GM19043 (cell line): ENCODE measurements around the gene DCLK3.

Source experiments
- ATAC-seq: cut with Tn5 transposase; IDR thresholded peaks from one replicate; pipeline ENCODE4 v1.9.1; 2021; ENCODE audit warnings: low read depth; ENCODE audit not compliant: unreplicated experiment

The DCLK3 gene

GRCh38 chr3:36763850-36764703, at the start of gene DCLK3:
DCLK3 (minus strand) TSS chr3:36764553; CDS start chr3:36764263, 290 bp downstream.
- no peak for ATAC-seq

- no peak for ATAC-seq
Observed at GRCh38 chr3:36813305-36813704, 49.0 kb upstream of the DCLK3 start.

- ATAC-seq, result no peak
Observed at GRCh38 chr3:36812240-36812639, 47.9 kb upstream of the DCLK3 start.

- no peak for ATAC-seq
Observed at GRCh38 chr3:36811768-36812167, 47.4 kb upstream of the DCLK3 start.

- no peak for ATAC-seq
Observed at GRCh38 chr3:36804295-36805055, 40.1 kb upstream of the DCLK3 start.

- ATAC-seq, result no peak
Observed at GRCh38 chr3:36803091-36803791, 38.9 kb upstream of the DCLK3 start.

GRCh38 chr3:36800533-36801116, 36.3 kb upstream of the DCLK3 start:
- no peak for ATAC-seq

- ATAC-seq, result no peak
Observed at GRCh38 chr3:36796881-36797280, 32.5 kb upstream of the DCLK3 start.

- ATAC-seq, result no peak
Observed at GRCh38 chr3:36796161-36796560, 31.8 kb upstream of the DCLK3 start.

GRCh38 chr3:36795622-36796021, 31.3 kb upstream of the DCLK3 start:
- no peak for ATAC-seq

GRCh38 chr3:36792342-36792741, 28.0 kb upstream of the DCLK3 start:
- no peak for ATAC-seq

GRCh38 chr3:36790765-36791164, 26.4 kb upstream of the DCLK3 start:
- ATAC-seq, result no peak

- no peak for ATAC-seq
Observed at GRCh38 chr3:36786921-36787890, 22.9 kb upstream of the DCLK3 start.

- no peak for ATAC-seq
Observed at GRCh38 chr3:36784138-36784635, 19.8 kb upstream of the DCLK3 start.

GRCh38 chr3:36777424-36778218, 13.3 kb upstream of the DCLK3 start:
- ATAC-seq, result no peak

GRCh38 chr3:36776436-36776835, 12.1 kb upstream of the DCLK3 start:
- ATAC-seq, result no peak

- ATAC-seq, result no peak
Observed at GRCh38 chr3:36774052-36774451, 9.7 kb upstream of the DCLK3 start.

- no peak for ATAC-seq
Observed at GRCh38 chr3:36771931-36772330, 7.6 kb upstream of the DCLK3 start.

GRCh38 chr3:36769926-36770325, 5.6 kb upstream of the DCLK3 start:
- ATAC-seq, result no peak
